CMK (cell line): ENCODE results near the gene TXNDC2.
A peak's percentile ranks its signal among the peaks of the same experiment; 100 is the strongest.

Source experiments
- DNase-seq: peaks from one replicate; pipeline ENCODE4 v3.0.0-alpha.2; 2010; ENCODE audit warnings: low read depth

Gene TXNDC2

DNA sequence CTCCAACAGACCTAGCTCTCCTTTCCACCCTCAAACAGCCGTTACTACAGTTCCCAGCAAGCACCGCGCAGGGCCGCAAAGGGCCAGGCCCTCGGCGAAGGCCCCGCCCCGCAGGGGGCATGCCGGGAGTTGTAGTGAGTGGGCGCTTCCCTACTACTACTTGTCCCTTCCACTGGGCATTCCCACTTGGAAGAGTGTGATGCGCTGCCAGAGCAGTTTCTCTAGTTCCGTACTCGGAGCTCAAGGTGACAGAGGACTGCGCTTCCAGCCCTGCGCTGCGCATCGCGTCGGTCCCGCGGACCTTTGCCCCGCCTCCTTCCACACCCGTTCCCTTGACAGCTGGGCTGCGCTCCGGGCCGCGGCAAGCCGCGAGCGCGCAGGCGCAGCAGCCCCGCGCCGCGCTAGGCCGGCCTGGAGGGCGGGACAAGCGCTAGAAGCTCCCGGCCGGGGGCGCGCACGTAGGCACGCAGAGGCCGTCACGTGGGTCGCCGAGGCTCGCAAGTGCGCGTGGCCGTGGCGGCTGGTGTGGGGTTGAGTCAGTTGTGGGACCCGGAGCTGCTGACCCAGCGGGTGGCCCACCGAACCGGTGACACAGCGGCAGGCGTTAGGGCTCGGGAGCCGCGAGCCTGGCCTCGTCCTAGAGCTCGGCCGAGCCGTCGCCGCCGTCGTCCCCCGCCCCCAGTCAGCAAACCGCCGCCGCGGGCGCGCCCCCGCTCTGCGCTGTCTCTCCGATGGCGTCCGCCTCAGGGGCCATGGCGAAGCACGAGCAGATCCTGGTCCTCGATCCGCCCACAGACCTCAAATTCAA, 28.0 kb downstream of the TXNDC2 start, which contains the start of gene VAPA:
VAPA (plus strand) TSS at position 491 of the 808 bp plus-strand sequence; CDS start at position 732, 241 bp downstream.
- DNase-seq: peak; percentile 76

DNA sequence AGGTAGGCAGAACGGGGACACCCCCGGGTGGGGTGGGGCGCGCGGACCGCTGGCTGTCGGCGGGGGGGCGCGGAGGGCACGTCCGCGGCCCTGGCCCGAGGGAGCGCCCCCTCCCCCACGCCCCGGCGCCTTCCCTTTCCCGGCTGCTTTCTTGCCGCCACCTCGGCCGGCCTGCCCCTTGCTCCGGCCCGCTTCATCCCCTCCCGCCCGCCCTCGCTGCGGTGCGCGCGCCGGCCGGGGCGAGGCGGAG, 28.5 kb downstream of the TXNDC2 start:
- DNase-seq: no peak

DNA sequence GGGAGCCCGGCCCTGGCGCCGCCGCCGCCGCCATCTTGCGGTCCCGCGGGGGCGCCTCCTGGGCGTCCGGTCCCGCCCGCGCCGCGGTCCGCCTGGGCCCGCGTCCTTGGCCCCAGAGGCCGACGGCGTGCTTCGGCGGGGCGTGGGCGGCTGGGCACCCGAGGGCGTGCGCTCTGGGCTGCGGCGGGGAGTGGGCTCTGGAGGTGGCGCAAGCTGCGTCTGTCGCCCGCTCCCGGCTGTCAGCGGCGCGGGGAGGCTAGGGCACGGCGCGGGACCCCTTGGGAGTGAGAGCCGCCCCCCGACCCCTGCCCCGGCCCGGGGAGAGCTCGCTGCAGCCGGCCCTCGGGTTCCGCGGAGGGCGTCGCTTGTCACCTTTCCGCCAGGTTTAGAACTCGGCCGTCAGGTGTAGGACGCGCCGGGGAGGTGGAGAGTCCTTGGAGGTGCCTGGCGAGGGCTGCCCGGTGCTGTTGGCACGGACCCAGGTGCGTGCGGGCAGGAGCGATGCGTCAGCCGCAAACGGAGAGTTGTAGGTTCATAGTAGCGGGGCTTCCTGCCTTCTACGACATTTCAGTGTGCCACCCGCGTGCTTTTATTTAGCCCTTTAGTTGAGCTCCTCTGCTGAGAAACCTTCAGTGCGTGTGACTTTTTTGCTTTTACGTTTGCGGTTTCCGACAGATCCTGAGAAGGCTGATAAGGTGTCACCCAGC, 29.0 kb downstream of the TXNDC2 start:
- peak; percentile 50 for DNase-seq

DNA sequence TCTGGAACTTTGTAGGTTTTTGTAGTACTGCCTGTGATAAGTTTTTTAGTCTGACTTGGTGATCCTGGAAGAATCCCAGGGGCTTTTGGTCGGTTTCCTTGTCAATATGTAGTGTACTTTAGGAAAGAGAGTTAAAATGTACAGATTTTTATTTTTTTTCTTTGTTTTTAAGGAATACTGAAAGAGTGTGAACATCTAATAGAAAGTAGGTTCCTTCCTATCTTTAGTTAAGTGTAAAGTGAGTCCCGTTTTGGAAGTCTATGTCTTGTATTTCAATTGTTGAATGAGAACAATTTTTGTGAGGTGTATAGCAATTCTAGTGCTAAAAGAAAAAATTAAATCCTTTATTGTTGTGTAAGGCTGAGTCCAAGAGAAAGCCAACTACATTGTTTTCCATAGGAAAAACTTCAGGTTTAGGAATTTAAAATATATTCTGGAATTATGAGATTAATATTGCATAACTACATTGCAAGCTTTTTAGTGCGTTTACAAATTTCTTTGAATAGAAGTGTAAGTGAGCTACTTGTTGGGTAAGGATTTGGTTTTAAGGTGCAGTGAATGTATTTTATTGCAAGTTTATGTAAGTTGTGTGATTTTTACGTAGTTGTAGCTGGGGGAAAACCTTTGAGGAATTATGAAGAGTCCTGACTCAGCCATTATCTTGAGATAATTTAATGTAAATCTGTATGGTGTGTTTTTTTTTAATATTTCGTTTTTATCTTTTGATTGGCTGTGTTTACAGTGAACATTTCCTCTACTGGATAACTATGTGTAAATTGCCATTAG, 29.7 kb downstream of the TXNDC2 start:
- DNase-seq: no peak

DNA sequence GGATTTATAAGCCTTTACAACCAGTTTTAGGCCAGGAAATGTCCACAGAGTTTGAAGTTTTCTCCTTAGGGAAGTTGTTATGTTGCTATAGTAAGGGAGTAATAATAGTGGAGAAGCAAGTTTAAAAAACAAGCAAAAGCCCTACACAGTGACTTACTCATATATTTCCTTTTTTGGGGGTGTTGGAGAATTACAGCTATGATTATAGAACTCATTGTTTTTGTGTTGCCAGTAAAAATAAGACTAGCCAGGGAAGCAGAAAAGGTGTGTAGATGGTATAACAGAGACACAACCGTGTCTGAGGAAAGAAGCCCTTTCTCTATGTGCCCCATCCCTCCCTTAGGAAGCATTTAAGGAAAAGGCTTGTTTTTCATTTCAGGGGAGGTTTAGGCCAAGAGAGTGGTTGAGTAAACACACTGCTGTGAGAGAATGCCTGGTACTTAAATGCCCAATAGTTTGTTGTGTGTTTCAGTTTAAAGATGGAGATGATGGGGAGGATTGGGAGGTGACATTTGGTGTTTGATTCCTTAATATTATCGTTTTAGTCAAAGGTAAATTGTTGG, 30.4 kb downstream of the TXNDC2 start:
- no peak for DNase-seq

- DNase-seq: no peak
These were observed 31.0 kb downstream of the TXNDC2 start for GRCh38 chr18:9916808-9917207.

DNA sequence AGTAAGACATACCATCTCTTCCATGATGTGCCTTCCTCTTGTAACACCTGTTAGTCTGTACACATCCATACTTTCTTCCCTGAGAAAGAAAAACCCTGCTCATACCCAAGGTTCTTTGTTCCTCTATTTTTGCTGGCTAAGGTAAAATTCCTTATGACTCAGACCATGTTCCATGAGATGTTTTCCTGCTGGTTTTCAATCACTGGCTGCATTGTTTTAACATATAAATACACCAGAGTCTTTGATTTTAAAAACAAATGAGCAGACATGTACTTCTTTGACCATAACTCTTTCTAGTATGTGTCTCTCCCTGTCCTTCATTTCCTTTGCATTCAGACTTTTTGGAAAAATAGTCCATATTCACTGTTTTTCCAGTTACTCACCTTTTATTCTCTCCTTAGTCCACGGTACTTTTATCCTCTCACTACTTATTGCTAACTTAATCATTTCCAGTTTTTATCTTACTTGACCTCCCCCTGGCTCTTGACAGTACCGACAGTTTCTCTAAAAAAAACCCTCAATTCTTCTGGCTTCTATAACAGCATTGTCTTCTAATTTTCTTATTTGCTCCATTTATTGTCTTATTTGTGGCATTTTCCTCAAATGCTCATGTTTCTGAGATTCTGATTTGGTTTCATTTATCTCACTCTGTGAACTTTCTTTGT, 32.4 kb downstream of the TXNDC2 start:
- DNase-seq: no peak

DNA sequence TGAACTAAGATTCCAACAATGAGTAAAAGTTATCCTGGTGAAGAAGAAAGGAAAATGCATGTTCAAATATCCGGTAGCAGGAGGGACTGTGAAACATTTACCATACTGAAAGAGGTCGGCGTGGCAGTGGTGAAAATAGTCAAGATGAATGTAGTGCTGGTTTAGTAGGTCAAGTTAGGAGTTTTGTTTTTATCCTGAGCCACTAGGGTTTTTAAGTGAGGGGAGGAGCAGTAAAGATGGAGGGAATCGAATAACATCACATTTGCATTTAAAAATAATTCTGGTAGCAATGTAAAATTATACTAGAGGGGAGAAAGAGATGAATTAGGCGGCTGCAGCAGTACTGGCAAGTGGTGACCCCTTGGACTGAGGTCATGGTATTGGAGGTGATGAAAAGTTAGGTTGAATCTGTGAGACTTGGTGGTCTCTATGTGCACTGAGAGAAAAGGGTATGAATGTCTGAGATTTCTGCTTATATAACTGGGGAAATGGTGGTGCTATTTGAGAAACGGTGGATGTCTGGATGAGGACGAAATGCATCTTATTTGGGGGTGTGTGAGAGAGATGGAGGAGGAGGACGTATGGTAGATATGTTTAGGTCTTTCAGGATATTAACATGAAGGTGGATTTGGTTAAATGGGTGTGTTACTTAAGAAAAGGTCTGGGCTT, 33.9 kb downstream of the TXNDC2 start:
- no peak for DNase-seq

- no peak for DNase-seq
These were observed 37.0 kb downstream of the TXNDC2 start for GRCh38 chr18:9922592-9923311.

GRCh38 chr18:9924371-9924943, 38.7 kb downstream of the TXNDC2 start:
- no peak for DNase-seq

DNA sequence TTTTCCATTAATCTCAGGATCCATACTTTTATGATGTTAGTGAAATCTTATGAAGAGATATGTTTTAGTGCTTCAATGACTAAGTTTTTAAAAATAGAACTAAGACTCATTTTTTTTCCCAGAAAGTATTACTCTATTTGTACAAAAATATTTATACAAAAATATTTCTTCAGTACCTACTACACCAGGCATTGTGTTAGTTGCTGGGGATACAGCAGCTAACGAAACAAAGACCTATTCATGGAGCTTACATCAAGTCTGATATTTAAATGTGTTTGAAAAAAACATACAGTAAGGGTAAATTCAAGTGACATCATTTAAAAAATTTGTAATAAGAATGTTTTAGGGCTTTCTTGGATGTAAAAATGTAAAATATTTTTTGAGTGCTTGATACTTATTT, 39.6 kb downstream of the TXNDC2 start:
- DNase-seq: no peak

GRCh38 chr18:9925795-9926194, 40.0 kb downstream of the TXNDC2 start:
- no peak for DNase-seq

GRCh38 chr18:9926223-9926894, 40.6 kb downstream of the TXNDC2 start:
- no peak for DNase-seq

- DNase-seq: no peak
These were observed 41.2 kb downstream of the TXNDC2 start for GRCh38 chr18:9926977-9927376.

DNA sequence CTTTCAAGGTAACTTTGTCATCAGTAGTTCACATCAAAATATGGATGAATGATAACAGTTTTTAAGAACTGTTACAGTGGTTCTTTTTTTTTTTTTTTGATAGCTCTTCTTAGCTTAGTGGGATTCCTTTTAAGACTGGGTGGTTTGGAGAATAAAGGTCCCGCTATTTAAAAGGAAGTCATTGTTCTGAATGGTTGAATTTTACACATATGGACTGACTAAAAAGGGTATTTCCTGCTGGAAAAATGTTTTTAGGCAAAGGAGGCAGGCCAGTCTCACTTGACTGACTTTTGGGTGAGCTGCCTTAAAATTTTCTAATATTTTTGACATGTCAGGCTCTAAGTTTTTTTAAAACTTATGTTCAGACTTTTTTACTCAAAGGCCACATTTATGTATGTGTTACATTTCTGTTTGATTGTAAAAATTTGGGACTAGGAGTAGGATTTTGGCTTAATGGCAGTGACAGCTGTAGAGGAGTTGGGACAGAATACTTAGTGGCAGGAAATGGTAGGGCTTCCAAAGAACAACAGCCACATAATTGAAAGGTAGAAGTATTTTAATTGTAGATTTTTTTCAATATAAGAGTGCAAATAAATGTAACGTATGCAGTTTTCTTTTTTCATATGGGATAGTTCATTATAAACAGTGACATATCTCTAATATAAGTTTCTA, 41.8 kb downstream of the TXNDC2 start:
- no peak for DNase-seq

DNA sequence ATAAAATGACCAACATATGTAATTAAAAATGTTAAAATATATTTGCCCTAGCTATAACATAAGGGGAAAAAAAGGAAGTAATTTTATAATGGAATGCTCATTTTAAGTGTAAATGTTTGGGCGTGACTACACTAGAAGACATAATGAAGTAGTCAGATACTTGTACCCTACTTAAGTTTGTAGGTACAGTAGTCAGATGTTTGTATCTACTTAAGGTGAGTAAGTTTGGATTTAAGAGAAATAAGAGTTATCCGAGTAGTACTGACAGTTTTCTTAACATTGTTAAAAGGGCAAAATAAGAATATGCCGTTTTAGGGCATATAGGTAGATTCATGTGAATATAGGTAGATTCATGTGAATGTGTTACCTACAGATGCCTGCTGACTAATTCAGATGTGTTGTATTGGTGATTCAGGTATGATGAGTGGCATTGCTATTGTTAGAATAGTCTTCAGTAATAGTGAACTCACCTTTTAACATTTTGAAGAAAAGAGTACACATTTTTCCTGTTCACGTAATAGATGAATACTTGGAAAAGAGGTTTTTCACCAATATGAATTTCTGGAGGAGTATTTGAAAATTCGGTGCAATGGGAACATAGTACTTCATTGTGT, 43.0 kb downstream of the TXNDC2 start:
- DNase-seq: no peak

DNA sequence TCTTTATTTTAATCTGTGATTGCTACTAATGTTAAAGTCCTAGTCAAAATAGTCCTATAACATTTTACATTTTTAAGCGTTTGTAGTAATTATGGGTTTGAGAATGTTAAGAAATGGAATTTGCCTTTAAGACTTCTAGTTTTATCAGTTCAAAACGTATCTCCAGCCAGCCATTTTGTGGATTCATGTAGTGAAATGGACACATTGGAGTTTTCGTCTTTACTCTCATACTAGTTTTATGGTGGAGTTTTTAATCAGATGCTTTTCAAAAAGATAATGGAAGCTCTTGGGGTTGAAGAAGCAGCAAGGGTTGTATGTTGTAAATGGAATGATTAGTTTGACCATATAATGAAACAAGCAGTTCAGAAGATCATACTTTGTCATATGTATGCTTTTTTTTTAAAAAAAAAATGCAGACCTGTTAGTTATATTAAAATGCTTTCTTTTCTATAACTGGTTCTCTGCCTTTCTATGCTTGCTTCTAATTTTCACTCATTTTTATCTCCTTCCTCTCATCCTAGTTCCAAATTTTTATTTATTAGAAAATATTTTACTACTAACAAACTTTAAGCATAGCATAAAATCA, 44.6 kb downstream of the TXNDC2 start:
- DNase-seq: no peak

- DNase-seq: no peak
These were observed 45.4 kb downstream of the TXNDC2 start for GRCh38 chr18:9931146-9931545.
